GM10248 (cell line): ENCODE results near the gene GP1BB.

ENCODE experiments used
- CTCF ChIA-PET: fragments of 300-600 bp; sonication (Branson Sonifier 250); formaldehyde crosslinking; extraction: SDS; loops from one replicate; lab custom pipeline; 2021; ENCODE audit warnings: antibody characterized with exemption; lab: Yijun Ruan, JAX
- POLR2A ChIA-PET: fragments of 350-650 bp; sonication (Branson Sonifier 250); formaldehyde crosslinking; extraction: SDS; loops from one replicate; lab custom pipeline; 2020; ENCODE audit warnings: antibody characterized with exemption; lab: Yijun Ruan, JAX
- DNase-seq: peaks from one replicate; pipeline ENCODE4 v3.0.0; 2012; ENCODE audit errors: extremely low spot score
- CTCF ChIP-seq: IDR thresholded peaks from 2 replicates; pipeline ENCODE4 v1.5.1; 2012; ENCODE audit warnings: mild to moderate bottlenecking, low read depth; ENCODE audit errors: extremely low read depth, missing control alignments, control extremely low read depth

The GP1BB gene

DNA sequence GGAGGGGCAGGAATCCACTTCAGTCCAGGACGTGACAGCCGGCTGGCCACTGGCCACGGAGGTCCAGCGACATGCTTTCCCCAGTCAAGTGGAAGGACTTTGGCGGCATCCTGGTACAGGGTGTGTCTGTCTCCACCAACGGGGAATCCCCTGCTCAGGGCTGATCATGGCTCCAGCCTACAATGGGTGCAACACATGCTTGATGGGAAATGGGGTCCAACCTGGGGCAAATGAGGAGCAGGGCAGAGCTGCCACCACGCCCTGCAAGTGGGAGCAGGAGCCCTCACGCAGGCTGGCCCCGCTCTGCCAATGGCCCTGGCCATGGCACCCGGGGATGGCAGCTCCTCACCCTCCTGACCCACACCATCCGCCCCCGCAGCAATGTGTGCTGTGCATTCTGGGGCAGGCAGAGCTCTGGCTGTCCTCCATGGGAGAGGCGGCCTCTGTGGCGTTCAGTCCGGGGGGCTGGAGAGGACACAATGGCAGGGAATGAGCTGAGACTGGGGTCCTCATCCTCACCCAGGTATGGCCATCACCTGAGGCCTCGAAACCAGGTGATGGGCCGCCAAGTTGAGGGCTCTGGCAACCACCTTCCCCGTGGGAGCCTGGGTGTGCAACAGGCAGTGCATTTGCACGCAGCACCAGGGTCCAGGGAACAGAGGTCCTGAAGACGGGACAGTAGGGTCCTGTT lies 14.9 kb upstream of the GP1BB start:
- POLR2A ChIA-PET = interaction anchor here (0.6 kb wide), 1 partner anchor 417 kb away, joined by 3 read pairs; no protein-coding TSS in a partner anchor
- CTCF ChIA-PET = interaction anchor here (0.8 to 1.3 kb wide), 2 partner anchors 15 to 22 kb away, joined by 3 read pairs; partner anchors contain the start of gene GP1BB
- DNase-seq = no peak
- no peak for TF ChIP-seq CTCF

- CTCF ChIA-PET = interaction anchor here (0.8 to 1.8 kb wide), 4 partner anchors 14 to 30 kb away, joined by 3 to 6 read pairs (median 4); partner anchors contain the start of gene GP1BB
Observed at GRCh38 chr22:19709063-19709769, 14.1 kb upstream of the GP1BB start.

GRCh38 chr22:19710020-19710768 lies 13.1 kb upstream of the GP1BB start:
- ChIA-PET CTCF (interaction anchor here (1.8 kb wide), 2 partner anchors 20 to 31 kb away, joined by 5 to 6 read pairs; no protein-coding TSS in a partner anchor), POLR2A (no interaction called here)
- TF ChIP-seq CTCF = no peak
- DNase-seq = no peak

More at GRCh38 chr22:19709063-19709769, 14.1 kb upstream of the GP1BB start:
- POLR2A ChIA-PET = interaction anchor here (0.6 kb wide), 1 partner anchor 416 kb away, joined by 3 read pairs; no protein-coding TSS in a partner anchor
- no peak for TF ChIP-seq CTCF
- DNase-seq = no peak

GRCh38 chr22:19710769-19711106 lies 12.6 kb upstream of the GP1BB start:
- no peak for DNase-seq
- ChIA-PET CTCF (interaction anchor here (1.8 kb wide), 2 partner anchors 20 to 31 kb away, joined by 5 to 6 read pairs; no protein-coding TSS in a partner anchor), POLR2A (no interaction called here)
- no peak for TF ChIP-seq CTCF

DNA sequence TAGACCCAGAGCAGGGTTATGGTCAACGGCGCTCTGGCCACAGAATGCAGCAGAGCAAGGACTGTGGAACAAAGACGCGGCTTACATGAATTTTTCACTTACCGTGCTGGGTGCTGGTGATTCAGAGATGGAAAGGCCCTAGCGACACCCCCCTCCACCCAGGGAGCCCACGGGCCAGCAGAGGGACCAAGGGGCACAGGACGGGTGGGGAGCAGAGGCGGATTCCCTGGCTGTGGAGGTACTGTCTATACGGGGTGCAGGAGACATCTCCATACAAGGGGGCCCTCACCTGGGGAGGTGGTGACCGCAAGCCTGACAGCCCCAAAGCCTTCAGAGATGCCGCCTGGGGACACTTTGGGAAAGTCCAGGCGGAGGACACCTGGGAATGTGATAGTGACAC lies 10.1 kb upstream of the GP1BB start:
- CTCF ChIA-PET = interaction anchor here (0.9 kb wide), 1 partner anchor 197 kb away, joined by 4 read pairs; no protein-coding TSS in a partner anchor

More for the DNA sequence above, 10.1 kb upstream of the GP1BB start:
- POLR2A ChIA-PET = no interaction called here
- no peak for DNase-seq
- no peak for TF ChIP-seq CTCF
